Left hindlimb (tissue), 1 donor: Measurements from ENCODE around the gene HLA-DQB2.

Source experiments
- DNase-seq: peaks from one replicate; pipeline ENCODE4 v3.0.0-alpha.2; 2018

Gene HLA-DQB2

DNA sequence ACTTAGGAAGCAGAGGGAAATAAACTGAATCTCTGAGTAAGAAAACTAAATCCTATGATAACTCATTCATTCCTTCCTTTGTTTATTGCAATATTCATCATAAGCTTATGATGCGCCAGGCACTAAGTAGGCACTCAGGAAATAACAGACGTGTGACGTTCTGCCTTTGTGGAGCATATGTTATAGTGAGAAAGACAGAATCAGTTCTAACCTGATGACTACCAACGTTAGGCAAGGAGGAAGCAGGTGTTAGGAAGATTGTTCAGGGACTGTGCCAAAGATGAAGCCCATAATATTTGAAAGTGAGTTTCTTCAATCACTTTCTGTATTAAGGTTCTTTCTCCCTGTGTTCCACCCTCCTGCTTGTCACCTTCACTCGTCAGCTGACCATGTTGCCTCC is 18.6 kb downstream of the HLA-DQB2 start:
- no peak for DNase-seq

DNA sequence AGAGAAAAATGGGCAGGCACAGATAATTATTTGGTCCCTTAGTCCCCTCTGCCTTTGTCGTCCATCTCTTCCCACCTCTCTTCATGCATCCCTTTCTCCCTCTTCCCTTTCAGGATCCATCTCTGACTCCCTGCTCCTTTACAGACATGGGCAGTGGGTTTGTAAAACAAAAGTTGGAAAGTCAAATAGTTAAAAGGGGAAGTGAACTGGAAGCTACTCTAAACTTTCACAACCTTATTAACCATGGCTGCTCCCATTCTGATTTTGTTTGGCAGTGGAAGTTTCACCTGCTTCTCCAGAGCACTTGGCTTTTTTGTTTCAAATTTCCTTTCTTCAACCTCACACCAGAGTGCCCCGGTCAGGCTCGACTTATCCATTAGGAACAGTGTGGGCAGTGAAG is 21.0 kb downstream of the HLA-DQB2 start:
- no peak for DNase-seq

DNA sequence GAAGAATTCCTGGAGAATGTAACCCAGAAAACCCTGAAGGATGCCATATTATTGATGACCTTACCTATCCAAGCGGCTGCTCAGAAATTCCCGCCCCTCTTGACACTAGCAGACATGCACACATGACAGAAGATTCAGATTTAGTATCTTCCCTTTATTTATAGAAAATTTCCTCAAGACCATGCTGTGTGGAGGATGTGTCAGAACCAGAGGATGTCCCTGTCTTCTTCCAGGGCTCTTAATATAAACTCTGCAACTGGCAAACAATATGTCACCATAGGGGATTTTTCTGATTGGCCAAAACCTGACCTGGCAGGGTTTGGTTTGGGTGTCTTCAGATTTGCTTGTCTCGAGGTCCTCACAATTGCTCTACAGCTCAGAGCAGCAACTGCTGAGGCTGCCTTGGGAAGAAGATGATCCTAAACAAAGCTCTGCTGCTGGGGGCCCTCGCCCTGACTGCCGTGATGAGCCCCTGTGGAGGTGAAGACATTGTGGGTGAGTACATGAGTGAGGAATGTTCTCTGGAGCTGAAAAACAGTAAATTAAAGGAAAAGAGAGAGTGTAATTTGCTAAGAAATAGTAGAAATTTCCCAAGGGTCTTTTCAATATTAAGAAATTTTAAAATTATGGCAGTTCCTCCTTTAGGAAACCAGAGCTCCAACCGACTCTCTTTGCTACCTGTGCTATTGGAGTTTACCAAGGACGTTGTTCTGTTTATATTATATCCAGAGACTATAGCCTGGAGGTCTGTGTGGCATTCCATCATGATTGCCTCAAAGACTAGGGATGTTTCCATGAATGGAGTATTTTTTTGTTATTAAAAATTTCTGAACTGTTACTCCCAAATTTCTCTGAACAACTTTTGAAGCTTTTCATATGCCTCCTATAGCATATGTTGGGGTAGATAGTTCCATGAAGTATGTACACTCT is 22.0 kb downstream of the HLA-DQB2 start, which contains the start of gene HLA-DQA2:
Gene HLA-DQA2 (plus strand): TSS at position 361 of the 930 bp plus-strand sequence. CDS start 53 bp downstream, at position 414.
- DNase-seq: no peak

DNA sequence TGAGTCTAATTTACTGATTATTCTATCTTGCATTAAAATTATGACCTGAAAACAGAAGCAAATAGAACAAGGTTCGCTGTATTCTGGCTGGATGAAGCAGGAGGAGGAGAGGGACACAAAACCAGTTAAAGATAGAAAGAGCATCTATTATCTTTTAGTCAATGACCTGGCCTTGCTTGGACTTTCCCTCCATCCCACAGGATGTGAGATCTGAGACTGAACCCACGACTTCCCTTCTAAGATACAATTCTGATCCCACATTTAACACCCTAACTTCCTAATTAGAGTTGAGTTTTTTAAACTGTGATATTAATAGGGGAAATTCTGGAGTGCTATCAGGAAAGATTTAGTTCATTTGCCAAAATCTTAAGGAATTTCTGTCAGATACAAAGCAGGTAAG is 25.2 kb downstream of the HLA-DQB2 start:
- DNase-seq: no peak

DNA sequence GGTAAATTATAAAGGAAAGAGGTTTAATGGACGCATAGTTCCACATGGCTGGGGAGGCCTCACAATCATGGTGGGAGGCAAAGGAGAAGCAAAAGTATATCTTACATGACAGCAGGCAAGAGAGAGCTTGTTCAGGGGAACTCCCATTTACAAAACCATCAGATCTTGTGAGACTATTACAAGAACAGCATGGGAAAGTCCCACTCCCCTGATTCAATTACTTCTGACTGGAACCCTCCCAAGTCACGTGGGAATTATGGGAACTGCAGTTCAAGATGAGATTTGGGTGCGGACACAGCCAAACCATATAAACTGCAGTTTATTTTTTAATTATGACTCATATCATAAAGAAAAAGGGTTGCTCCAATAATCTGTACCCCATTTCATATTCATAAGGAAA is 44.5 kb downstream of the HLA-DQB2 start:
- no peak for DNase-seq

DNA sequence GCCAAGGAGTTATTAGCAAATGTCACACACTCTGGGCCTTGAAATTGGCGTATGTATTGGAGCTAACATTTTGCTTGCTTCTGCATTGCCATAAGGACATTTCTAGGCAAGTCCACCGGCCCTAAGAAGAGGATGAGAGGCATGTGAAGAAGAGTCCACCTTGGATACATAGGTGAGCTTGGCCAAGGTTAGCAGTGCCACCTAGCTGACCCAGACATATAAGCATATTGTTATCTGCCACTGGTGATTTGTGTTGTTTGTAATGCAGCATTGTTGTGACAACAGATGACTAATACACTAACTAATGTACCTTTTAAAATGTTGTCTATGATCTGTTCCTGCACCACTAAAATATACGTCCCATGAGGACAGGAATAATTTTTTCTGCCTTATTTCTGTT is 46.9 kb downstream of the HLA-DQB2 start:
- DNase-seq: no peak

DNA sequence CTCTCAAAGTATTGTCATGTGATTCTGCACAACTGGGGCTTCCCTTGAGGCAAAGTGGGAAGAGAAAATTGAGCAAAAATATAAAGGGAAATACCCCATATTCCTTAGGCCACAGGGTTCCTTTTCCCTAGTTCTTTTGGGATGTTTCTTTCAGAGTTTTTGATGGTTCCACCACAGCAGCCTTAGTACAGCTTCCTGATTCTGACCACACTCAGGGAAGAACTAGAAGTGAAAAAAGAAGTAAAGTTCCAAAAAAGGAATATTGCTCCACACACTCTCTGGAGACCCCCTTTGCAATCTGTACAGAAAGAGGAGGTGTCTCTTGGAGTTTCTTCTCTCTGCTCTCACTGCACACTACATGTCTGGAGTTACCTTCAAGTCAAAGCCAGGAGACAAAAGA is 50.1 kb downstream of the HLA-DQB2 start:
- no peak for DNase-seq

DNA sequence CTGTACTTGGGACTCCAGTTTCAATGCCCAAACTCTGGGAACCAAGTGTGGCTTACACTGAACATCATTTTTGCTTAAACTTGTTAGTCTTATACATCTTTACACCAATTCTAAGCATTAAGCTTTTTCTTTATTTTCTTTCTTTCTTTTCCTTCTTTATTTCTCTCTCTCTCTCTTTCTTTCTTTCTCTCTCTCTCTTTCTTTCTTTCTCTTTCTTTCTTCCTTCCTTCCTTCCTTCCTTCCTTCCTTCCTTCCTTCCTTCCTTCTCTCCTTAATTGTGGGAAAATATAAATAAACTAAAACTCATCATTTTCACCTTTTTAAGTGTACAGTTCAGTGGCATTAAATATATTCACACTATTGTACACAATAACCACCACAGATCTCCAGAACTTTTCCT is 53.7 kb downstream of the HLA-DQB2 start:
- no peak for DNase-seq
